ENCODE measurements around the gene GGA1.
A peak's percentile ranks its signal among the peaks of the same experiment; 100 is the strongest.
"Not testable (repeated sequence)": the region's sequence is repeated elsewhere in the genome, so short reads cannot be mapped to it uniquely, and the experiment has no call there.

GGA1 gene

DNA sequence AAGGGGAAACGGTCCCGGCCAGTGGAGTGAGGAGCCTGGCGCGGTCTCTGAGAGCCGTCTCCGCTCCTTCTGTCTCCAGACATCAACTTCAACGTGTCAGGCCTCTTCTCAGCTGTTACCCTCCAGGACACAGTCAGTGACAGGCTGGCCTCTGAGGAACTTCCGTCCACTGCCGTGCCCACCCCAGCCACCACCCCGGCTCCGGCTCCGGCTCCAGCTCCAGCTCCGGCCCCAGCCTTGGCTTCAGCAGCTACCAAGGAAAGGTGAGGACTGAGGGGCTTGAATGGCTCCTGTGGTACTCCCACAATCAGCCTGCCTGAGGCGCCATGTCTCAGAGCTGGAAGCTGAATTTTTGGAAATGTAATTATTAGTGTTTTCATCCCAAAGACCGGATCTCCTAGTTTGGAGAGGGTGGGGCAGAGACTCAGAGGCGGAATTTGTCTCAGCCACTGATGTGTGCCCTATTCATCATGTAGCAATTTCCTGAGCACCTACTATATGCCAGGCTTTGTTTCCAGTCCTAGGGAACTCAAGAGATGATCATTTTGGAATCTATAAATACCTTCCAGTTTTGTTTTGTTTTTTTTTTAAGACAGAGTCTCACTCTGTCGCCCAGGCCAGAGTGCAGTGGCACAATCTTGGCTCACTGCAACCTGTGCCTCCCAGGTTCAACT lies 42.0 kb downstream of the GGA1 start:
- DNase-seq (ENCODE audit: low read depth in 2 of 2) = no peak

DNA sequence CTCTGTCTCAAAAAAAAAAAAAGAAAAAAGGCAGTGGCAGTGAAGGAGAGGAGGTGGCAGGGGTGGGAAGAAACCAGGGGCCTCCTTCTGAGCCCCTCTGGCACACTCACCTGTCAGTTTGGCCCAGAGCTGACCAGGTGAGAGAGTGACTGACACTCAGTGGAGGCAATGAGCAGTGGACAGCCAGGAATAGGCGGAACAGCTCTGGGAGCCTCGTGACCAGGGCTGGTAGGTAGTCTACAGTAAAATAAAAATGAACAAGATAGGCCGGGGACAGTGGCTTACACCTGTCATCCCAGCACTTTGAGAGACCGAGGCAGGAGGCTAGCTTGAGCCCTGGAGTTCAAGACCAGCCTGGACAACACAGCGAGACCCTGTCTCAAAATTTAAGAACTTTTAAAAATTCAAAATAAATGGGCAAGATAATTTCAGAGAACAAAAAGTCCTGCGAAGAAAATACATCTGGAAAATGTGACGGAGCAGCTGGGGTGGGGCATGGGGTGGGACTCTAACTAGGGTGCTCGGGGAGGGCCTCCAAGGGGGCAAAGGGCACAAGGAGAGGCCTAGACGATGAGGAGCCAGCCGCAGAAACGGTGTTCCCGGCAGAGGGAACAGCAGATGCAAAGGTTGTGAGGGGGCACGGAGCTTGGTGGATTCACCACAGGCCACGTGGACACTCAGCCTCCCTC lies 46.1 kb downstream of the GGA1 start:
- no peak for DNase-seq (ENCODE audit: low read depth in 2 of 2)

GRCh38 chr22:37655252-37655563 lies 46.6 kb downstream of the GGA1 start:
- DNase-seq (ENCODE audit: low read depth in 2 of 2) = no peak

- not testable (repeated sequence) for DNase-seq (ENCODE audit: low read depth in 2 of 2)
These were observed 47.9 kb downstream of the GGA1 start for GRCh38 chr22:37656583-37656982.

DNA sequence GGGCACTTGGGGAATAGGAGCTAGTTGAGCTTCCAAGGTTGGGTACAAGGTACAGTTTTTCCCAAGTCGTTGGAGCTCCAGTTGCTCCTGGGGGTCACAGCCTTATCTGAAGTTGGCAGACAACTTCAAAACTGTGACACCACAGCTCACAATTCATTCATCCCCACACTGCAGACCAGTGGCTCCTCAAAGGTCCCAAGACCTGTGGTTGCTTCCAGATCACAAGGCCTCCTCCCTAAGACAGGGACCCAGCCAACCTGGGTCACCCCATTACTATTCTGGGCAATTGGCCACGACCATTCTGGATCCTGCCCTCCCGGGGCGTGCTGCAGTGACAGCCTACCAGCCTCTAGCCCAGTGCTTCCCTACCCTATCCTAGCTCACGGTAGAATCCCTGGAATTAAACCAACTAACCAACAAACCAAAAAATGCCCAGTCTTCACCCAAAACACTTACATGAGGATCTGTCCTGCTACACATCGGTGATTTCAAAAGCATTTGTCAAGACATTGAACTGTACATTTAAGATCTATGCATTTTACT lies 49.0 kb downstream of the GGA1 start:
- no peak for DNase-seq (ENCODE audit: low read depth in 2 of 2)

DNA sequence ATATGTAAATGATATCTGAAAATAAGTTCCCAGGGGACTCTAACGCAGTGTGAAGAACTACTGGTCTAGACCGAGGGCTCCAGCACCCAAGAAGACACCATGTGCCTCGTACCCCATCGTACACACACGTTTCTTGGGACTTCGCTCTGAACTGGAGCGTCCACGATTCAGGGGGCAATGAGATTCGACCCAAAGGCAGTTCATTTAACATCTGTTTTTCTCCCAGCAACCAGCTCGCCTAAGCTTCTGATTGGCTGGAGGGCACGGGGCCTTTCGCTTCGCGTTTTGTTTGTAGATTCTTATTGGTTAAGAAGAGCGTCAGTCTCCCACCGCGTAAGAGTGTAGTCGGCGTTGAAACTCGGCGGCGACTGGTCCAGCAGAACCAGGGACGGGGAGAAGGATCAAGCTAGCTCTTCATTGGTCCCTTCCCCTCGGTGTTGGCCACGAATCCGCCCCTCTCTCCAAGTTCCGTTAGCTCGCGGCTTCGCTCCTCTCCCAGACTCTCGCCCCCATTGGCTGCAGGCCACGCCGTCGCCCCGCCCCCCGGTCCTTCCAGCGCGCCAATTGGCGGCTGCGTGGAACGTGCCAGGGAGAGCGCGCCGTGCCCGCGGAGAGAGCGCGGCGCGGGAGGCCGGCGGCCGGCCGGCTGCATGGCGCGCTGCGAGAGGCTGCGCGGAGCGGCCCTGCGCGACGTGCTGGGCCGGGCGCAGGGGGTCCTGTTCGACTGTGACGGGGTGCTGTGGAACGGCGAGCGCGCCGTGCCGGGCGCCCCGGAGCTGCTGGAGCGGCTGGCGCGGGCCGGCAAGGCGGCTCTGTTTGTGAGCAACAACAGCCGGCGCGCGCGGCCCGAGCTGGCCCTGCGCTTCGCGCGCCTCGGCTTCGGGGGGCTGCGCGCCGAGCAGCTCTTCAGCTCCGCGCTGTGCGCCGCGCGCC lies 49.8 kb downstream of the GGA1 start, which contains the start of gene PDXP:
TSS of gene PDXP (plus strand) at position 591 of the 933 bp plus-strand sequence. CDS start at position 651, 60 bp downstream.
- DNase-seq (ENCODE audit: low read depth in 2 of 2) = peak; percentile 100

- no peak for DNase-seq (ENCODE audit: low read depth in 2 of 2)
These were observed 50.6 kb downstream of the GGA1 start for GRCh38 chr22:37659066-37659896.

- DNase-seq (ENCODE audit: low read depth in 2 of 2) = no peak
These were observed 51.5 kb downstream of the GGA1 start for GRCh38 chr22:37659897-37660708.

DNA sequence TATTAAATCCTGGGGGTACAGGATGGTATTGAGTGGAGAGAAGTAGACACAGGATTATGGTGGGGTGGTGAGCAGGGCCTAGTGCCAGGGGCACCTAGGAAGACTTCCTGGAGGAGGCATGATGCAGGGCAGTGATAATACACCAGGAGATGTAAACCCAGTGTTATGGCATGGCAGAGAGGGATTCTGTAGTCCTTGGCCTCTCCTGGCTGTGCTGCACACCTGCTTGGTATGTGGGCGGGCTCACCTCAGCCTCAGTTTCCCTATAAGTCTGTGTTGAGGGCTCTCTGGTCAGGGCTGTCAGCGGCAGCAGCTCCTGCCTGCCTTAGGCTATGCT lies 52.0 kb downstream of the GGA1 start:
- no peak for DNase-seq (ENCODE audit: low read depth in 2 of 2)

DNA sequence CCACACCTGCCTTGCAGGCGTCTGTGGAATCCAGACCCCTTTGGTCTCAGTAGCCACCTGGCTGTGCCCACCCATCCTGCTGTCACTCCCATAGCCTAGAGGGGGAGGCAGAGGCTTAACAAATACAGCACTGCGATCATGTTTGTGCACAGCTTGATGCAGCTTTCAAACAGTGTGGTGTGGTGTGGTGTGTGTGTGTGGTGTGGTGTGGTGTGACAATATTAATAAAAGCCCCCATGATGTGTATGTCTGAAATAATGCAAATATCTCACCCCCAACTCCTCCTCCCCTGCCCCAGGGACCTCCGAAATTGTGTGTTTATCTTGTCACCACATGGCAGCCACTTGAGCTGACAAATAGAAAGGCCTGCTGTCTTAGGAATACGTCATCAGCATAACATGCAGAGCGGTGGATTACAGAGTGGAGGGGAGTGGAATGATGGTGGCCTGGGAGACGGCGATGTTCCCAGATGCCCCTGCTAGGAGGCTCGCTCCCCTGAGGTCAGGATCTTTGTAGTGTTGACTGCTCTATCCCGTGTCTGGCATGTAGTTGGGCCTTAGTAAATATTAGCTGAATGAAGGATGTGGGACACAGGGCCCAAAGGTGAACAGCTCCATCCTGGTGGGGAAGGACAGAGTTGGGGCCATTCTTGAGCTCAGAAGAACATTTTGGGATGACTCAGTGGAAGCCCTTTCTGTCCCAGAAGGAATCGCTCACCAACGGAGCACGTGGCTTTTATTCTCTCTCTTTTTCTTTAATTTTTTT lies 52.7 kb downstream of the GGA1 start:
- DNase-seq (ENCODE audit: low read depth in 2 of 2) = no peak

DNA sequence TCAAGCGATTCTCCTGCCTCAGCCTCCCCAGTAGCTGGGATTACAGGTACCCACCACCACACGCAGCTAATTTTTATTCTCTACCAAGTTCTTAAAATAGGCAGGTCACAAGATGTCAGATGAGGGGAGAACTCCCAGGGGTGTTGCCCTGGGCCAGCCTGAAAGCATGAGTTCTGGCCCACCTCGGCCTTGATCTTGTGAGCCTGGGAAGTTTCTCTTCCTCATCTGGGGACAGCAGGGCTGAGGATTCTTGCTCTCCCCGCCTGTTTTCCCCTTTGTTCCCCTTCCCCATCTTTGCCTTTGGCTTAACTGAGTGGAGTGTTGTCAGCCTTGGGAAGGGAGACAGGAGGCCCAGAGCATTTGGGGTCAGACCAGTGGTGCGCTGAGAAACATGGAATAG lies 53.4 kb downstream of the GGA1 start:
- DNase-seq (ENCODE audit: low read depth in 2 of 2) = no peak

DNA sequence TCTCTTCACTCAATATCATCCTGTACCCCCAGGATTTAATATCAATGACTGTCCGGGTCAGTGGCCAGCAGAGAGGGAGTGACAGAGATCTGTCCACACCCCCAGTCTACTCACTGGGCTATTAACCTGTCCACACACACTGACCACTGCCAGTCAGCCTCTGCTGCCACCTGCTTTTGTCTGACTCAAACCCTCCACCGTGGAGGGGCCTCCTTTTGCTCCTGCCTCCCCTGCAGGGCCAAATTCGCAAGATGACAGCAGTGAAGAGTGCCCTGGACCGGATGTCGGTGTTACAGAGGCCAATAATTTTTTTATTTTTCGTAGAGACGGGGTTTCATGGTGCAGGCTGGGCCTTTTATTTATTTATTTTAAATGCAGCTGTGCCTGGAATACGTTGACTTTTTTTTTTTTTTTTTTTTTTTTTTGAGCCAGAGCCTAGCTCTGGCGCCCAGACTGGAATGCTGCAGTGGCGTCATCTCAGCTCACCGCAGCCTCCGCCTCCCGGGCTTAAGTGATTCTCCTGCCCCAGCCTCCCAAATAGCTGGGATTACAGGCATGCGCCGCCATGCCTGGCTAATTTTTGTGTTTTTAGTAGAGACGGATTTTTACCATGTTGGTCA lies 55.0 kb downstream of the GGA1 start:
- DNase-seq (ENCODE audit: low read depth in 2 of 2) = no peak

DNA sequence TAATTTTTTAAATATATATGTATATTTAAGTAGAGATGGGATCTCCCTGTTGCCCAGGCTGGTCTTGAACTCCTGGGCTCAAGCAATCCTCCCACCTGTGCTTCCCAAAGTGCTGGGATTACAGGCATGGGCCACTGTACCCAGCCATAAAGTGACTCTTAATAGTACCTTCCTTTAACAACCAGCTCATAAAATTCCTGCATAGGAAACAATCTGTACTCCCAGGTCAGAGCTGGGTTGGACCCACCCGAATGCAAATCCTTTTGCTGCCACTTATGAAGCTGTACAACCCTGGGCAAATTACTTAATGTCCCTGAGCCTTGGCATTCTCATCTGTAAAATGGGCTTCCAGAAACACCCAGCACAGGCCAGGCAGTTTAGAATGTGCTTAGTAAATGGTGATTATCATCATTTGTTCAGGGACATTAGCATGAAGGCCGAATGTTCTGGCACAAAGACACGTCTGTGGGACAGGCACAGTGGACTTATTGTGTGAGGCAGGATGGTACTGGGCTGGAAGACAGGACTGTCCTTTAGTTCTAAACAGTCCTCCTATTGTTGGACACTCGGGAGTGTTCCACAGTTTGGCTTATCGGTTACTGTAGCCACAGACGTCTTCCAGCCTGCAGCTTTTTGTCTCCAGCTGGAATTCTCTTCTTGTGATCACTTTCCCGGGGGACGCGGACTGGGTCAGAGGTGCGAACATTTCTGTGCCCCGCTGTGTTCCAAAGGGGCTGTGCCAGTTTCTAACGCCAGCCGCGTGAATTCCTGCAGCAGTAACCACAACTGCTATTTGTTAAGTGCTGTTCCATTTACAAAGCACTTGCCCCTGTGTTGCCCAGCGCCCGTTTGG lies 55.8 kb downstream of the GGA1 start:
- DNase-seq (ENCODE audit: low read depth in 2 of 2) = no peak

GRCh38 chr22:37665487-37665886 lies 56.9 kb downstream of the GGA1 start:
- no peak for DNase-seq (ENCODE audit: low read depth in 2 of 2)

DNA sequence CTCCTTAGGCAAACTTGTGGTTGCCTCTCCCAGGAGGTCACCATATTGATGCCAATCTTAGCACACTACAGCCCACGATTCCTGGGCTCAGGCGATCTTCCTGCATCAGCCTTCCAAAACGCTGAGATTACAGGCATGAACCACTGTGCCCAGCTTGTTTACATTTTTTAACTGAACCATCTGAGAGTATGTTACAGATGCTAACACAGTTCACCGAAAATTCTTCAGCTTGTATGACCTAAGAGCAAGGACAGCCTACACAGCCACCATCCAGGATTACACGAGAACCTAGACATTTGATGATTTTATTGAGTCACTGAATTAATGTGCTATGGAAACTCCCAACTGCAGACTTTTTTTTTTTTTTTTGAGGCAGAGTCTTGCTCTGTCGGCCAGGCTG lies 61.0 kb downstream of the GGA1 start:
- no peak for DNase-seq (ENCODE audit: low read depth in 2 of 2)

DNA sequence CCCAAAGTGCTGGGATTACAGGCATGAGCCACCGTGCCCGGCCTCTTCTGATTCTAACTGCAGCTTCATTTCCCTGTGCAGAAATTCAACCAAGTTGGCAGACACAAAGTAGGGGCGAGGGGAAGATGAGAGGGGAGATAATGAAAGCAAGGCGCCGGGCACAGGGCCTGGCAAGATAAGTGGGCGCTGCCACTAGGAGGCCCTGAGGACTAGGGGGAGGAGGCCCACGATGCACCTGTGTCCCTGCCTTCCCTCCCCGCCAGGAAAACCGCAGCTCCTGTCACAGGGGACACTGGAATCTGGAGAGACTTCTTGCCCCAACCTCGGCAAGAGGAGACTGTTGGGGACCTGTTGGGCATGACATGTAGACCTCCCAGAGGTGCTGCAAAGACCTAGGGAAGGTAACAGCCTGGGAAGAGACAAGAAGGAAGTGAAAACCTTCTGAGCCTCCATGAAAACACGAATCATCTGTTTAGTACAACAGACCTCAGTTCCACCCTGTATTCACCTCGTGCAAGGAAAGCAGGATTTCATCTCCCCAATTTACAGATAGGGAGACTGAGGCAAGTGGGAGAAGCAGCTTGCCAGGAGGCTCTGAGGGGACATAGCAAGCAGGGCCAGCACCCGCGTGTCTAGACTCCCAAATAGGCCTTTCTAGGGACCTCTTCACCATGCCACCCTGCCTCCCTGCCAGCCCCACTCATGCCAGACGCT lies 63.7 kb downstream of the GGA1 start:
- no peak for DNase-seq (ENCODE audit: low read depth in 2 of 2)

GRCh38 chr22:37672920-37673455 lies 64.4 kb downstream of the GGA1 start:
- DNase-seq (ENCODE audit: low read depth in 2 of 2) = no peak

- DNase-seq (ENCODE audit: low read depth in 2 of 2) = no peak
These were observed 65.6 kb downstream of the GGA1 start for GRCh38 chr22:37674248-37674647.
